Measurements from ENCODE around the gene RER1.

- TF ChIP-seq CTCF (conservative IDR thresholded peaks at IDR 0.05 in 1 of 2, IDR thresholded peaks at IDR 0.05 in 1 of 2; ENCODE audit: extremely low read depth in 1 of 2, insufficient read depth in 1 of 2, low read depth in 1 of 2, low read length in 2 of 2) (no peak), EZH2 (IDR thresholded peaks at IDR 0.05; ENCODE audit: borderline replicate concordance, low read length) (no peak)
Measured at GRCh38 chr1:2431518-2431917, 39.9 kb downstream of the RER1 start.
